22Rv1 (cell line): ENCODE measurements around the gene REXO1.

Source experiments
- H3K27ac ChIP-seq: fragments of 450-650 bp; 2 replicates; pipeline ENCODE4 v1.5.1; 2017
- ZFX ChIP-seq: fragments of 450-650 bp; IDR thresholded peaks from 2 replicates; pipeline ENCODE4 v1.6.1; 2017; ENCODE audit warnings: antibody characterized with exemption, borderline replicate concordance
- TF ChIP-seq, protein P1 (sequence below): fragments of 450-650 bp; IDR thresholded peaks from 2 replicates; pipeline ENCODE4 v1.5.1; 2017; ENCODE audit warnings: mild to moderate bottlenecking

REXO1 gene

GRCh38 chr19:1841209-1841924 is 6.9 kb downstream of the REXO1 start:
- TF ChIP-seq, protein P1, sequence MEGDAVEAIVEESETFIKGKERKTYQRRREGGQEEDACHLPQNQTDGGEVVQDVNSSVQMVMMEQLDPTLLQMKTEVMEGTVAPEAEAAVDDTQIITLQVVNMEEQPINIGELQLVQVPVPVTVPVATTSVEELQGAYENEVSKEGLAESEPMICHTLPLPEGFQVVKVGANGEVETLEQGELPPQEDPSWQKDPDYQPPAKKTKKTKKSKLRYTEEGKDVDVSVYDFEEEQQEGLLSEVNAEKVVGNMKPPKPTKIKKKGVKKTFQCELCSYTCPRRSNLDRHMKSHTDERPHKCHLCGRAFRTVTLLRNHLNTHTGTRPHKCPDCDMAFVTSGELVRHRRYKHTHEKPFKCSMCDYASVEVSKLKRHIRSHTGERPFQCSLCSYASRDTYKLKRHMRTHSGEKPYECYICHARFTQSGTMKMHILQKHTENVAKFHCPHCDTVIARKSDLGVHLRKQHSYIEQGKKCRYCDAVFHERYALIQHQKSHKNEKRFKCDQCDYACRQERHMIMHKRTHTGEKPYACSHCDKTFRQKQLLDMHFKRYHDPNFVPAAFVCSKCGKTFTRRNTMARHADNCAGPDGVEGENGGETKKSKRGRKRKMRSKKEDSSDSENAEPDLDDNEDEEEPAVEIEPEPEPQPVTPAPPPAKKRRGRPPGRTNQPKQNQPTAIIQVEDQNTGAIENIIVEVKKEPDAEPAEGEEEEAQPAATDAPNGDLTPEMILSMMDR: no peak
- TF ChIP-seq ZFX: no peak

DNA sequence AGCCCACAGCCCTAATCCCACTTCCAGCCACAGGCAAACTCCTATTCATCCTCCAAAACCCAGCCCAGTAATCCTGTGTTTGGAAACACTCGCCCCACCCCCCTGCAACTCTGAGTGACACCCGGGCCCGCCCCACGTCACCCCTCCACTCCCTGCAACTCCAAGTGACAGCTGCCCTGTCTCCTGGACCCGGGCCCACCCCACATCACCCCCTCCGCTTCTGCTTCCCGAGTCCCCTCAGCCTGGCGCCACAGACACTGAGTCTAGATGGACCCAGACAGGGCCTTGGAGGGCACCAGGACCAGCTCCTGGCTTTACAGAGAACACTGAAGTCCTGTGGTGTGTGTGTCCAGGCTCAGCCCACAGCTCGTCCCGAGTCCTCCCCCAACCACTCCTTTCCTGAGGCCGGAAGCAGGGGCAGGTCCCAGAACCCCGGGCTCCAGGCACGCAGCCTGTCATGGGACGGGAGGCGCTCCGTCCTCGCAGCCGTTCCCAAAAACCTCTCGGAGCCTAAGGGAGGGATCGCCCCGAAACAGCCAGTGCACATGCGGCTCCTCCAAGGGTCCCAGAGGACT is 7.7 kb downstream of the REXO1 start:
- H3K27ac ChIP-seq: no peak overlapping the region
- TF ChIP-seq, protein P1: no peak
- TF ChIP-seq ZFX: no peak

More at GRCh38 chr19:1841209-1841924, 6.9 kb downstream of the REXO1 start:
- no peak overlapping the region for H3K27ac ChIP-seq

- TF ChIP-seq, protein P1: no peak
- TF ChIP-seq ZFX: no peak
- no peak overlapping the region for H3K27ac ChIP-seq
Measured at GRCh38 chr19:1839658-1840540, 8.4 kb downstream of the REXO1 start.

GRCh38 chr19:1837625-1838105 is 10.6 kb downstream of the REXO1 start:
- TF ChIP-seq ZFX: no peak
- TF ChIP-seq, protein P1: peak; percentile 98
- H3K27ac ChIP-seq: no peak overlapping the region

DNA sequence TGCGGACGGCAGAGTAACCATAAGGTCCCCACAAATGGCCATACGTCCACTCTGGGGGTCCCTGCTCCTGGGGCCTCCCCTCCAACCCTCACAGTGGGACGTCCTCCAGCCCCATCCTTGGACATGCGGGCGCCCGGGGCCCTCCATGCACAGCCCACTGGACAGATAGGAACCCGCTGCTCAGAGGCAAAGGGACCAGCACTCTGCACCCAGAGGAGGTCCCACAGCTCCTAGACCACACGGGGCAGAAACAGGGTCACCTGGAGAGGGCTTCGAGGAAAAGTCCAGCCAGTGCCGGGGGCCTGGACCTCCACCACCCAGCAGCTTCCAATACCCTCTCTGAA is 11.1 kb downstream of the REXO1 start:
- H3K27ac ChIP-seq: no peak overlapping the region

GRCh38 chr19:1836458-1837221 is 11.6 kb downstream of the REXO1 start:
- H3K27ac ChIP-seq: no peak overlapping the region

More for the DNA sequence above, 11.1 kb downstream of the REXO1 start:
- TF ChIP-seq, protein P1: no peak
- no peak for TF ChIP-seq ZFX

More at GRCh38 chr19:1836458-1837221, 11.6 kb downstream of the REXO1 start:
- no peak for TF ChIP-seq ZFX
- TF ChIP-seq, protein P1: no peak
